Spleen (tissue), 7 donors: Measurements from ENCODE around the gene CITED1.

Source experiments
- POLR2A ChIP-seq, 3 donors: fragments of 450-650 bp; IDR thresholded peaks; one replicate each; pipeline ENCODE4 v1.5.1; 2017; ENCODE audit warnings: antibody characterized with exemption in 3 of 3, mild to moderate bottlenecking in 1 of 3
- TF ChIP-seq, protein P1 (sequence below), 11 experiments: fragments of 200-600 bp in 7 of 11; fragments of 450-650 bp in 4 of 11; sonication (generic) in 4 of 11; IDR thresholded peaks in 8 of 11; conservative IDR thresholded peaks in 3 of 11; 1 replicate in 7 of 11; 2 replicates in 4 of 11; pipeline versions ENCODE4 v1.4.0 to v1.8.0; 2016 to 2021; ENCODE audit warnings: antibody characterized with exemption in 11 of 11, inconsistent platforms in 4 of 11, mild to moderate bottlenecking in 1 of 11
- donor health status: DM: no; HTN: no; CAD: no; lungs with moderate emphysema.
- donor health status: DM: no; HTN: no; CAD: no.
- donor health status: DM: no; HTN: no; CAD: no.

GRCh38 chrX:72306085-72306801, 529 bp upstream of the CITED1 start:
- TF ChIP-seq, protein P1, sequence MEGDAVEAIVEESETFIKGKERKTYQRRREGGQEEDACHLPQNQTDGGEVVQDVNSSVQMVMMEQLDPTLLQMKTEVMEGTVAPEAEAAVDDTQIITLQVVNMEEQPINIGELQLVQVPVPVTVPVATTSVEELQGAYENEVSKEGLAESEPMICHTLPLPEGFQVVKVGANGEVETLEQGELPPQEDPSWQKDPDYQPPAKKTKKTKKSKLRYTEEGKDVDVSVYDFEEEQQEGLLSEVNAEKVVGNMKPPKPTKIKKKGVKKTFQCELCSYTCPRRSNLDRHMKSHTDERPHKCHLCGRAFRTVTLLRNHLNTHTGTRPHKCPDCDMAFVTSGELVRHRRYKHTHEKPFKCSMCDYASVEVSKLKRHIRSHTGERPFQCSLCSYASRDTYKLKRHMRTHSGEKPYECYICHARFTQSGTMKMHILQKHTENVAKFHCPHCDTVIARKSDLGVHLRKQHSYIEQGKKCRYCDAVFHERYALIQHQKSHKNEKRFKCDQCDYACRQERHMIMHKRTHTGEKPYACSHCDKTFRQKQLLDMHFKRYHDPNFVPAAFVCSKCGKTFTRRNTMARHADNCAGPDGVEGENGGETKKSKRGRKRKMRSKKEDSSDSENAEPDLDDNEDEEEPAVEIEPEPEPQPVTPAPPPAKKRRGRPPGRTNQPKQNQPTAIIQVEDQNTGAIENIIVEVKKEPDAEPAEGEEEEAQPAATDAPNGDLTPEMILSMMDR (IDR thresholded peaks at IDR 0.05 in 8 of 11, conservative IDR thresholded peaks at IDR 0.05 in 3 of 11) = no peak
- no peak for TF ChIP-seq POLR2A (IDR thresholded peaks at IDR 0.05)
